IPS DF 4.7 (cell line): ENCODE measurements around the gene TMEM217.
A peak's percentile ranks its signal among the peaks of the same experiment; 100 is the strongest.

Experiments used
- DNase-seq: peaks from one replicate; pipeline ENCODE4 v3.0.0-alpha.2; 2013; ENCODE audit warnings: low spot score; ENCODE audit errors: extremely low read depth

TMEM217 gene

DNA sequence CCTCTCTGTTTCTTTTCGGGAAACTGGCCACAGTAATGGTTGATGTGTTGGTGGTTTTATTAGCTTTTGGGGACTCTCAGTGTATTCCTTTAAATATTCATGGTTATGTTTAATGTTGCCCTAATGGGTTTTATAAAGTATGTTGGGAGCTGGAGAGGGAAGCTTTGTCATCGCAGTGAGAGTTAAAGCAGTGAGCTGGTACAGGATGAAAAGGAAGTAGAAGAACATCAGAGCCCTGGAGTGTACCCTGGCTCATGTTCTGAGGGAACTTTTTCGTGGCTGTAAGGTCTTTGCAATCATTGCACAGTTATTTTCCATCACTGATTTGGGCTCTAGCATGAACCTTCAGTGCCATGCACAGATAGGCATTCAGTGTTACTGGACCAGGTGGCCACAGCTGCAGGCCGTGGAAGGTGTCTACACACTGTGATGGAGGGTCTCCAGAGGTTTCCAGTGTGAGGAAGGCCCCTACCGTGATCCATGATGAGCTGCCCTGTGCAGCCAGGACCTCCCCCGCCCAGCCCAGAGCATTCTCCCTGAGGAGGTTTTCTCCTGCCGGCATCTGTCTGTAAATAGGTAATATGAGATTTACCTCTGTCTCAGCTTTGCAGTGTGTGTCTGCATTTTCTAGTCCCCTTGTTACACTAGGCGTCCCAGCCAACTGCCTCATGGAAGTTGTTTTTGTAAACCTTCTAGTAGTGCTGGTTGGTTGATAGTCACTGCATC, 22.4 kb upstream of the TMEM217 start:
- DNase-seq = no peak

DNA sequence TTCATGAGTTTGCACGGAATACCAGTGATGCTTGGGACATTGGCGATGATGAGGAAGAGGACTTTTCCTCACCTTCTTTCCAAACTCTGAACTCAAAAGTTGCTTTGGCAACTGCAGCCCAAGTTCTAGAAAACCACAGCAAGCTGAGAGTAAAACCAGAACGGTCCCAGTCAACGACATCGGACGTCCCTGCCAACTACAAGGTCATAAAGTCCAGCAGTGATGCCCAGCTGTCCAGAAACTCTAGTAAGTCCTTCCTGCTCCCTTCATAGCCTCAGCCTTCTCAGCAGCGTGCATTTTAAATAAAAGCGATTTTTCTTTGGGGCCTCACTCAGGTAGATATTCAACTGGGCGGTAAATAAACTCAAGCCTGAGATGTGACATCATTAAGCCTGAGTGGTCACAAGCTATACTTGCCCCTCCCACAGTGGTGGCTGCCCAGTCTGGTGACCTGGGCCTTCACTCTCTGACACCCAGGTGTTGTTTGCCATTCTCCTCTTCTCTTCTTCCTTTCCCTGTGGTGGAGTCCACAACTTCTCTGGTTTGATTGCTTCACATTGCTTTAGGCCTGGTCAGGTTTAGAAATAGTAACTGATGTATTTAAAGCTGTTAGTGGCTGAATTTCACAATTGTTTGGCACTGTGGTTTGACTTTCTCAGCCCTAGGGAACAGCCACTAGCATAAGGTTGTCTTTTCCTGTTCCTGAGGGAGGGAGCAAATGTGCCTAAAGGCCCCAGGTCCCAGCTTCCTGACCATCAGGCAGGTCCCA, 21.6 kb upstream of the TMEM217 start:
- DNase-seq = no peak

DNA sequence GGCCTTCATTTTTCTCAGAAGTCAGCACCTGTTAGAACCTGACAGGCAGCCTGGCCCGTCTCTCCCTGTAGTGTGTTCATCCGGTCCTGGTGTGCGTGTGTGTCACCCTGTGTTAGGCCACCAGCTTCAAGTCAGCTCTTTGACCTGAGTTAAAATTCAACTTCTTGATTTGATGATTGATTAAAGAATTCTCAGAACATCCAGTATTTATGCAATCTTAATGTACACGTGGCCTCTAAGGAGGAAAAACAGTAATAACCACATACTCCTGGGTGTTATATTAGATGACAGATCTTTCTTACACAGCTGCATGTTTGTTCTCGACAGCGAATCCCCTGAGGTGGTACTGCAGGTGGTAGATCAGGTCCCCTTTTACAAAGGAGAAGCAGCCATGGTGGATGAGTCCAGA, 19.1 kb upstream of the TMEM217 start:
- DNase-seq = no peak

DNA sequence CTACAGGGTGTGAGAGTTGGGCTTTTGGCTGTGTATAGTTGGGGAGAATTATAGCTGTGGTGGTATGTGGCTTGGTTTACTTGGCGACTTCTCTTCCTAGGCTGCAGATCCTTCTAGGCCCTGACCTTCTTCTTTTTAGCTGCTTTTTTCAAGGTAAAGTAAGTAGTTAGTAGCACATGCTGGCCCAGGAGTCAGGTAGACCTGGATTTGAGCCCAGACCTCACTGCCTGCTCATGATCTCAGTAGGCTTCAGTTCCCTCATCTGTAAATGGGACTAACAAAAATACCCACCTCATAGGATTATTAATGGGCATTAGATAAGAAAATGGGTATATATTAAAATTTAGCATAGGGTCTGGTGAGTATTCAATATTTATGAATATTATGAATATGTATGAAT, 17.4 kb upstream of the TMEM217 start:
- no peak for DNase-seq

DNA sequence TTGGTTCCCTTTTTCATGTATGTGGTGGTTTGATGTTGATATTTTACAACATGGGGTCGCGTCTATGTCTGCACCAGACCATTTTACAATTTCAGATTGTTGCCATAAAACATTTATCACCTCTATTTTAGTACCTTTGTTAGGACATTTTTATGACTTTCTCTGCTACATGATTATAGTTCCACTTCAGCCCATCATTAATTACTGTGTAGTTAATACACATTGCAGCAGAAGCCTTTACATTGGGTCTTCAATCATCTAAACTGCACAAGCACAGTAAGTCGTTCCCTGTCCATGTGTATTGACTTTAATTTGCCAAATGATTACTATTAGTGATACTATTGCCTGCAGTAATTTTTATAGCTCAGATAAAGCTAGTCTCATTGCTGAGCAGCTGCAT, 15.7 kb upstream of the TMEM217 start:
- DNase-seq = no peak

DNA sequence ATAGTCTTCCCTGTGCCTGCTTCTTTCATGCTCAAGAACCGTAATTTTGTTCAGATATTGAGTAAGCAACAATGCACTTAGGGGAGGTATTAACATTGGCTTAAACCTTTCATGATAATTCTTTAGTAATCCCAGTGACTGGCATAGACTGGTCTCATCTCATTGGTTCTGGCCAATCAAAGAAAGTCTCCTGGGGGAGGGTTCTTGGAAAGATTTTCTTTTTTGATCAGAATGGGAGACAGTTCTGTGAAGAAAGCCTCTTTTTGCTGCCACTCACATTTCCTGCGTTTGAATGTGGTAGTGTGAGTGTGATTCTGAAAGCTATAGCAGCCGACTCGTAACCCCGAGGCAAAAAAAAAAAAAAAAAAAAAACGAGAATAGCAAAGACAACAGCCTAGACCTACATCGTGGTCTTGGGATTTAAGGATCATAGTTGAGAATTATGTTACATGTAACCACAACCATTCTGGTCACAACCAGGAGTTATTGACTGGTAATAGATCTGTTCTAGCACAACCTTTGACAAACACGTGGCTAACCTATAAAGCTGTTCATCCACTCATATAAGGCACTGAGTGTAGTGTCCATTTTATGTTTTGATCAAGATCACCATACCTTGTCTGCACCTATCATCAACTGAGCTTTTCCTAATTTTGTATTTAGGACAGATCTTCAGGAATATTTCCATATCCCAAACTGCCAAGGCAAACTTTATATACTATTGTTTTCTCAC, 15.1 kb upstream of the TMEM217 start:
- DNase-seq = no peak

DNA sequence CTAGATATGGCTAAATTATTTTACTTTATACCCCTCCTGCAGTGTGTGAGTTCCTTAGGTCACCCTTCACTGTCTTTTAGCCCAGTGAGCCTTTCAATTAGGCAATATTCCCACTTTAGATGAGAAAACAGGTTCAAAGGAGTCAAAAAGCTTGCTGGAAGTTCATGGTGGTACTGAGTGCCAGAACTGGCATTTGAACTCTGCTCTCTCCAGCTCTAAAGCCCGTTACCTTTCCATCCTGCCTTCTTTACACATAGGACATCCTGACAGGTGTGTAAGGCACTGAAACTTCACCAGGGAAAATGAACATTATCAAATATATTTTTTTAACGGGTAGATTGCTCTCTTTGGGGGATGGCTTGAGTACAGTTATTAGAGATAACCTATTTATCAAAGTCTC, 11.2 kb upstream of the TMEM217 start:
- no peak for DNase-seq

DNA sequence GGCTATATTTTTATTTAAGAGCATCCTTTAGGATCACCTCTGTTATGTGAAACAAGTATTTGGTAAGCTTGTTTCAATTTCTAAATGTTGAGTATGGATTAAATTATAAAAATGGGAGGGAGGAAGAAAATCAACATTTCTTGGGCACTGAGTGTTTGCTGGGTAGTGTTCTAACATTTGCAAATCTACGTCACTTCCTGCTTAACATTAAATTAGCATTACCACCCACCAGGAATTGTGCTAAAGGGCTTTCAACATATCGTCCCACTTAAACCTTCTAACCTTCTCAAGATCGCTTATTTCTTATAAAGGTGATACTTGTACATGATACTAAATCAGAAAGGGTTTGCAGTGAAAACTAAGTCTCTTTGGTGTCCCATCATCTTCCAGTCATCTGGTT, 7.9 kb upstream of the TMEM217 start:
- no peak for DNase-seq

DNA sequence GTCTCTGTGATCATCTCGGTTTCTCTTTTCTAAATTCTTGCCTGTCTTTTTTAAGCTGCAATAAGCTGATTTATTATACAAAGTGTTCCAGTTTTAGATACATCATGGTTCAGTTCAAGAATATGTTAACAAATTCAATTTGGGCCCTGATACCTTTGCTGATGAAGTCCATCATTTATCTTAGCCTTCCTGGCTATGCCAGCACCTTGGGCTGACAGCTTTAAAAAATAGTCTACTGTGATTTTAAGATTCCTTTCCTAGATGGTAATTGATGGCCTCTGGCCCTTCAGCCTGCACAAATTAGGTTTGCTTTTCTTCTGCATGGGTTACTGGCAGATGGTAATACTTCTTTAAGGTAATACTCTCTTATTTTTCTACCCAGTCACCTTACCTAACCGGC, 7.1 kb upstream of the TMEM217 start:
- no peak for DNase-seq

DNA sequence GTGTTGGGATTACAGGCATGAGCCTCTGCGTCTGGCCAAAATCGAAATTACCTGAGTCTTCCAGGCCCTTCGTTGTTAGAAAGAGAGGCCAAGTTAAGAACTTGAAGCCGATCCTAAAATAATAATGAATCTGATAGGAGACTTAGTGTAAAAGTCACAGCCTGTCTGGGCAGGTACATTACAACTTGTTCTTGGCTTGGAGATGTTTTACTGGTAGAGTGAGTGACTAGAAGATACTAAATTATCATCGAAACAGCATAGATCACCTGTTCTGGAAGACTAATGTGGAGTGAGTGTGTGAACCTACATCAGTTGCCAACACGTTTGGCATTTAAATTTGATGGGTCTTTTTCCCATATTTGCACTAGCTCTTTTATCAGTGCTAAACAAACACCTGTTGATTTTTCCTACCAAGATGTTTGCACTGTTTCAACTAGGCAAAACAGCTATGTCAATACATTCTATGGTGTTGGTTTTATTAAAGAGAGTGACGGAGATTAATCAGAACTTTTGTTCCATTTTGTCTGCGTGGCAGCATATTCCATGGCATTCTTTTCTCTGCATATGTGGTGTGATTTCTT, 4.6 kb upstream of the TMEM217 start:
- DNase-seq = no peak

DNA sequence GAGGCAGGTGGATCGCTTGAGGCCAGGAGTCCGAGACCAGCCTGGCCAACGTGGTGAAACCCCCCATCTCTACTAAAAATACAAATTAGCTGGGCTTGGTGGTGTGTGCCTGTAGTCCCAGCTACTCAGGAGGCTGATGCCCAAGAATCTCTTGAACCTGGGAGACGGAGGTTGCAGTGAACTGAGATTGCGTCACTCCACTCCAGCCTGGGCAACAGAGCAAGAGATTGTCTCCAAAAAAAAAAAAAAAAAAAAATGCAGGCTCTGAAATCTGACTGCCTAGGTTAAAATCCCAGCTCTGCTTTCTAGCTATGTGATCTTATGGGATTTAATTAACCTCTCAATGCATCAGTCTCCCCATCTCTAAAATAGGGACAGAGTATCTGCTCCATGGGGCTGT, 3.3 kb upstream of the TMEM217 start:
- DNase-seq = no peak

DNA sequence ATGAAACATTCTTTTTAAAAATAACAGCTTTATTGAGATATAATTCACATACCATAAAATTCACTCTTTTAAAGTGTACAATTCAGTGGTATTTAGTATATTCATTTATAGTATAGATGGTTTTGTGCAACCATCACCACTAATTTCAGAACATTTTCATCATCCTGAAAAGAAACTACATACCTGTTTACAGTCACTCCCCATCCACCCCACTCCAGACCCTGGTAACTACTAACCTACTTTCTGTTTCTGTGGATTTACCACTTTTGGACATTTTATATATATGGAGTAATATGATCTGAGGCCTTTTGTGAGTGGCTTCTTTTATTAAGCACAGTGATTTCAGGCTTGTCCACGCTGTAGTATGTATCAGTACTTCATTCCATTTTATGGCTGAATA, 2.5 kb upstream of the TMEM217 start:
- DNase-seq = no peak

DNA sequence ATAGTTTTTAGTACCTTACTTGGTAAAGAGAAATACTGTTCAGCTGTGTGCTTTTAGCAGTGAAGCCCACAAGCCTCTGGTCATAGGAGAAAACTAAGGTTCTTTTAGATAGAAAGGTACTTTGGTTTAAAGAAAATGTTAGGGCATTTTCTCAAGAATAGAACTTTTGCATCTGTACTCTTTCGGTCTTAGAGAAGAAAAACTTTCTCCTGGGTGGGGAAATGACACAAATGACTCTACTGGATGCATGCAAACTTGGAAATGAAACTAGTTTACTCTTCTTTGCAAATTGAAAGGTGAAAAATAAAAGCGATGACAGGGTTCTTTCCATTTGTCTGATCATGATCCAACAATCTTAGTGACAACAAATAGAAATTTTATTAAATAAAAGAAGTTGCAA, 2.1 kb upstream of the TMEM217 start:
- no peak for DNase-seq

DNA sequence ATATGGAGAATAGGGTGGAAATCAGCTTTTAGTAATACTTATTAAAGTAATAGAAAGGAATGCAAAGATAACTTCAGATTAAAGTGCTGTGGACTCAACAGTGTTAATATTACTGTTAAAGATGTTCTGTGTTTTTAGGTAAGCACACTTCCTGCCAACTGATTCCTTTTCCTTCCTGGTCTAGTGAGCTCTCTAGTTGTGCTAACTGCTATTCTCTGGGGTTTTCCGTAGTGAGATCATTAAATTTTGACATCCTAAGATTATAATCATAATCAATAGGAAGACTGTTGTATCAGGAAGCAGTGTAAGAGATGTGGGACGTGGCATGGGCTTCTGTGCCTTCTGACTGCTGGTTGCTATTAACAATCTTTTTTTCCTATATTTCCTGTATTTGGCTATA, 1.2 kb upstream of the TMEM217 start:
- DNase-seq = no peak

DNA sequence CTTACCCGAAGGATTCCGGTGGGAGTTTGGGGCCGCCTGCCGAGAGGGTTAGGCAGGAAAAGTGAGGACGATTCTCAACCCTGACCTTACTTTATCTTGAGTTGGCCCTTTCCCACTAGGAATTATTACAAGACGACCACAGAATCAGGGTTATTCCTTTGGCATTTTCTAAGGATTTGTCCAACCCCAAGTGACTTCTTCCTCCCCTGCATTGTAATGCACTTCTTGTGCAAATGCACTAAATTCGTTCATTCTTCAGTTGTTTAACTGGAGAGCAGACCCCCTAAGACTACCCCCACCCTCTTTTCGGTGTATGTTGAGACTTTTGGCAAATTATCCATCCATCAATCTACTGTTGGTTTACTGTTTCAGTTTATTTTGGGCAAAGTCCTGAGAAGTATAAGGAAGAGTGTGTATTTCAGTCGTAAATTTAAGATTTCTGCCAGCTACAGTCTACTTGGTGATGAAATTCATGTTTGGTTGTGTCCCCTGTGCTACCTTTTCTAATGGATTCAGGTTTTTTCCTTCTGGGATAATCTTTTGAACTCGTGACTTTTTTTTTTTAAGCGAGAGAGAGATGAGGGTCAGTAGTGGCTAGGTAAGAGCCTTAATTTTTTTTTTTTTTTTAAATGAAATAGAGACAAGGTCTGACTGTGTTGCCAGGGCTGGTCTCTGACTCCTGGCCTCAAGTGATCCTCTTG, 611 bp upstream of the TMEM217 start:
- no peak for DNase-seq

DNA sequence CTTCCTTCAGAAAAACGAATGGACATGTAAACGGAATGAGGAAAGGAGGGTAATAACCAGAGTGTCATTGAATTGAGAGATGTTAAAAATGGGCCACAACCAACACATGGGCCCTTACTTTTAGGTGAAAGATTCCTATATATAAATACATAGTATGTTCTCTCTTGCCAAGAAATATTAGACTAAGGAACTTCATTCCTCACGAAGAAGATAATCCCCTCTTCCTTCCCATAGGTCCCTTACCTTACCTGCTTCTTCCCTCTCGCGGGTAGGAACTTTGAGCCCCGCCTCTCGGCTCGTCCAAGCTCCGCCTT, 667 bp downstream of the TMEM217 start:
- DNase-seq = peak; percentile 87

DNA sequence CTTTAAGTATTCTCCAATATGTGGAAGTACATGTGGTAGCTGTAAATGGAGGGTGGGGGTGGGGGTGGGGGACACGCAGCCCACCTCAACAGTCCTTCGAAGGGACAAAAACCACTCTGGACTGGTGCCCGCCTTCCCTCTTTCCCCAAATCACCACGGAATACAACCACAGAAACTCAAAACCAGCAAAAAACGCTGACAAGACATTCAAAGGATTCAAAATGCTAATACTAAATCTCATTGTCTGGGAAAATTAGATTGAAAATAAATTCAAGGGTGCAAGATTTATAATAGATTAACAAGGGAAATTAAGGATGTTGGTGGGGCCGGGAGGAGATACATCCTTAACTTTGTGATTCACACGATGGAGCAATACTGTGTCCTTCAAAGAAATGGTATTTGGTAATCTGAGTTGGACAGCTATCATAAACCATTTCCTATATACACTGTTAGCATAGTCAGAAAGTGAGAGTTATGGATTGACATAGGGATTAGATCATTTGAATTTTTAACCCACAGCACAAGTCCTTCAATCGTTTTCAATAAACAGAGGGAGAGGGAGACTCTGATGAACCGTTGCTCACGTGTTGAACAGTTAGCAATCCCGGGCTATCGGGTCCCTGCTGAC, 1.1 kb downstream of the TMEM217 start:
- DNase-seq = no peak

DNA sequence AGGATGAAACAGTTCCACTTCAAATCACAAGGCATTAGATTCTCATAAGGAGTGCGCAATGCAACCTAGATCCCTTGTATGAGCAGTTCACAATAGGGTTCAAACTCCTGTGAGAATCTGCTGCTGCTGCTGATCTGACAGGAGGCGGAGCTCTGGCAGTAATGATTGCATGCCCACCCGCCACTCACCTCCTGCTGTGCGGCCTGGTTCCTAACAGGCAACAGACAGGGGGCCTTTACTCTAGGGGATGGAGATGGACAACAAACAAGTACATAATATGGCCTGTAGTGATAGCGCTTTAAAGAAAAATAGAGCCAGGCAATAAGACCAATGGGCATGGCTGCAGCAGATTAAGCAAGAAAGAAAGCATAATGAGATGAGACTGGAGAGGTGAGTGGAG, 3.1 kb downstream of the TMEM217 start:
- no peak for DNase-seq

DNA sequence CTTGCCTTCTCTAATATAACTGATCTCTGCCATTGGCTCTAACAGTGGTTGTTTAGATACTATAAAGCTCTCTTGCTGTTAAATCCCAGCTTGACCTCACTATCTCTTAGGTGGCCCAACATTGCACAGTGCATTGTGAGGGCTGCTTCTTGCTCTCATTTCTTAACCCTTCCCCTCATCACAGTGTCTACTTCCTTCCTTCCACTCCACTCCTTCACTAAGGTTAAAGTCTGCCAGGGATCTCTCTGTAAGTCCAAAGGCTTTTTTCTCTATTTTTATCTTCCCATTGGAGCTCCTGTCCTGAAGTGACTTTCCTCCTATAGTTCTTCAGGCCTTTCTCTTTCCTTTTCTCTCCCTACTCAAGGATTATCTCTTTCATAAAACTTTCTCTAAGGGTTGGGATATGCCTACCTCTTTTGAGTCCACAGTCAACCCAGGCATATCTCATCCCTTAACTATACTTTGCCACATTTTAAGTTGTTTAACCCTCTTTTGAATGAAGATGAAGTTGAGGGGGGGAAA, 4.4 kb downstream of the TMEM217 start:
- DNase-seq = no peak

DNA sequence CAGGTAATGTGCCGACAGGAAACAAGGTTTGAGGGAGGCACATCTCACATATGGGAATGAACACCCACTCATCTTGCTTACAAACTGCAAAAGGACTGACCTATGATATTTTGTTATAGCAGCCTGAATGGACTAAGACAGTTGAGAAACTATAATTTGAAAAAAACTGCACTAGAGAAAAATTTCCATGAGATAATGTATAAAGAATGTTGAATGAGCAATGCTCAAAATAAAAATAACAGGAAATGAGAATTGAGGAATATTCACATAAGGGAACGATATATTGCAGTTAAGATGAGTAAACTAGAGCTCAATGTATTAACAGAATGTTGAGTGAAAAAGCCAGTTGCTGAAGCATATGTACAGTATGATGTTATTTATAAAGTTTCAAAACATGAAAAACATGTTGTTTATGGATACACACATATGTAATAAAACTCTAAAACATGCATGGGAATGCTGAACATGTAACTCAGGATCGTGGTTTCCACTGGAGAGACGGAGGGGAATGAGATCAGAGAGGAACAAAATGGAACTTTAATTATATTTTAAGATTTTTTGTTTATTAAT, 6.6 kb downstream of the TMEM217 start:
- DNase-seq = no peak
